ENCODE results near the gene GFER.

GRCh38 chr16:1978476-1979120 is 5.4 kb upstream of the GFER start:
- TF ChIP-seq ZFP3 (CRISPR knock-in tag; IDR thresholded peaks at IDR 0.05) (no peak), PPARA (CRISPR knock-in tag; IDR thresholded peaks at IDR 0.05; ENCODE audit: borderline replicate concordance) (no peak), ARNTL (CRISPR knock-in tag; IDR thresholded peaks at IDR 0.05; ENCODE audit: borderline replicate concordance, low read depth) (no peak), PATZ1 (CRISPR knock-in tag; IDR thresholded peaks at IDR 0.05; ENCODE audit: borderline replicate concordance) (no peak), ISL1 (CRISPR knock-in tag; IDR thresholded peaks at IDR 0.05) (no peak), TOX (CRISPR knock-in tag; IDR thresholded peaks at IDR 0.05; ENCODE audit: borderline replicate concordance) (no peak), RARB (CRISPR knock-in tag; IDR thresholded peaks at IDR 0.05) (no peak), ZC3H10 (CRISPR knock-in tag; IDR thresholded peaks at IDR 0.05) (no peak), OSR1 (CRISPR knock-in tag; IDR thresholded peaks at IDR 0.05) (no peak), CSDC2 (CRISPR knock-in tag; IDR thresholded peaks at IDR 0.05) (no peak)

All from SK-N-SH treated with all-trans-retinoic acid at 6 μM for 48 hours (cell line).